HCT116 (cell line): ENCODE measurements around the gene TMEM185B. TPM values are rescaled to one million over a fixed set of nuclear protein-coding genes. Genes with fewer than 3 reads are reported as not detected.

Experiments
- ATAC-seq: fragments of 200-7000 bp; cut with Tn5 transposase; 2 replicates; pipeline ENCODE4 v1.9.1; 2020; ENCODE audit warnings: mild to moderate bottlenecking, moderate library complexity
- BruUV-seq: library from RNA; stranded (reverse); fragments of 400-500 nt; replicated peaks from 2 replicates; lab custom pipeline; 2021; lab: Mats Ljungman, UMichigan
- CTCF ChIA-PET: fragments of 300-600 bp; sonication (Branson Sonifier 250); formaldehyde crosslinking; loops from one replicate; lab custom pipeline; 2021; ENCODE audit warnings: antibody characterized with exemption; lab: Charles Lee
- POLR2A ChIA-PET: fragments of 300-600, 350-600 bp; sonication (Branson Sonifier 250); formaldehyde crosslinking; loops from one replicate; lab custom pipeline; 2021; ENCODE audit warnings: antibody characterized with exemption; lab: Charles Lee
- RAD21 ChIA-PET, 2 experiments: fragments of 300-600 bp; sonication (Branson Sonifier 250); formaldehyde crosslinking; loops; one replicate each; lab custom pipeline; 2023; ENCODE audit warnings: low total read pairs in 2 of 2; ENCODE audit not compliant: uncharacterized antibody in 2 of 2, unreplicated experiment in 2 of 2, low non-redundant PET in 1 of 2; lab: Charles Lee
- DNase-seq: peaks from one replicate; pipeline ENCODE4 v3.0.0-alpha.2; 2010; ENCODE audit warnings: low read depth, low spot score
- H2AFZ ChIP-seq: fragments of 200-600 bp; shearing (Covaris generic), sonication (generic); 2 replicates; pipeline ENCODE4 v1.6.1; 2017; ENCODE audit warnings: low read depth, mixed run types, mixed read lengths, antibody characterized with exemption, low read length; ENCODE audit not compliant: poor library complexity, severe bottlenecking
- H3K27ac ChIP-seq: 2 replicates; pipeline ENCODE4 v1.5.1; 2012; ENCODE audit warnings: low read depth, low read length
- H3K27me3 ChIP-seq: fragments of 200-600 bp; sonication (generic); 2 replicates; pipeline ENCODE4 v1.6.1; 2016; ENCODE audit warnings: mixed run types, low read length, mixed read lengths; ENCODE audit not compliant: insufficient read depth
- H3K36me3 ChIP-seq, 2 experiments: fragments of 200-500 bp in 1 of 2; fragments of 200-600 bp in 1 of 2; sonication (Bioruptor generic) in 1 of 2; sonication (generic) in 1 of 2; 2 replicates each; pipeline versions ENCODE4 v1.5.1 to v1.6.1; 2014 to 2016; ENCODE audit warnings: low read length in 2 of 2, inconsistent platforms in 1 of 2, mixed read lengths in 1 of 2, mixed run types in 1 of 2; ENCODE audit not compliant: insufficient read depth in 2 of 2, control insufficient read depth in 1 of 2
- H3K4me1 ChIP-seq, 2 experiments: fragments of 200-600 bp in 1 of 2; sonication (generic) in 1 of 2; 2 replicates each; pipeline versions ENCODE4 v1.5.1 to v1.6.1; 2012 to 2017; ENCODE audit warnings: low read length in 2 of 2, inconsistent platforms in 1 of 2, mild to moderate bottlenecking in 1 of 2, mixed read lengths in 1 of 2, mixed run types in 1 of 2, moderate library complexity in 1 of 2; ENCODE audit not compliant: insufficient read depth in 2 of 2, control insufficient read depth in 1 of 2
- H3K4me2 ChIP-seq: fragments of 200-600 bp; sonication (generic); 2 replicates; pipeline ENCODE4 v1.6.1; 2017; ENCODE audit warnings: mixed run types, low read length, mixed read lengths
- H3K4me3 ChIP-seq, 2 experiments: fragments of 200-600 bp in 1 of 2; sonication (generic) in 1 of 2; replicated peaks in 1 of 2; 2 replicates each; pipeline ENCODE4 v1.5.1; 2011 to 2016; ENCODE audit warnings: low read length in 2 of 2, control low read depth in 1 of 2, low read depth in 1 of 2, mild to moderate bottlenecking in 1 of 2, mixed read lengths in 1 of 2, mixed run types in 1 of 2
- H3K79me2 ChIP-seq: fragments of 200-600 bp; sonication (generic); 2 replicates; pipeline ENCODE4 v1.6.1; 2017; ENCODE audit warnings: mild to moderate bottlenecking, mixed run types, low read length, moderate library complexity, mixed read lengths; ENCODE audit not compliant: insufficient read depth
- H3K9ac ChIP-seq: fragments of 200-600 bp; sonication (generic); 2 replicates; pipeline ENCODE4 v1.6.1; 2016; ENCODE audit warnings: low read length, mixed read lengths
- H3K9me2 ChIP-seq: fragments of 200-600 bp; sonication (generic), shearing (Covaris generic); 2 replicates; pipeline ENCODE4 v1.6.1; 2017; ENCODE audit warnings: mixed run types, mild to moderate bottlenecking, moderate library complexity; ENCODE audit not compliant: insufficient read depth
- H3K9me3 ChIP-seq, 2 experiments: fragments of 200-500 bp in 1 of 2; fragments of 200-600 bp in 1 of 2; sonication (Bioruptor generic) in 1 of 2; sonication (generic) in 1 of 2; 2 replicates each; pipeline ENCODE4 v1.6.1; 2014 to 2017; ENCODE audit warnings: low read length in 2 of 2, mixed read lengths in 2 of 2, inconsistent platforms in 1 of 2, low read depth in 1 of 2, mild to moderate bottlenecking in 1 of 2, mixed run types in 1 of 2, moderate library complexity in 1 of 2; ENCODE audit not compliant: control insufficient read depth in 1 of 2, insufficient read depth in 1 of 2
- H4K20me1 ChIP-seq: fragments of 200-600 bp; sonication (generic), shearing (Covaris generic); 2 replicates; pipeline ENCODE4 v1.6.1; 2017; ENCODE audit warnings: mixed run types, mild to moderate bottlenecking, moderate library complexity; ENCODE audit not compliant: insufficient read depth
- CBX3 ChIP-seq: IDR thresholded peaks from 2 replicates; pipeline ENCODE4 v1.6.1; 2012; ENCODE audit warnings: low read depth
- CTCF ChIP-seq, 3 experiments: fragments of 200-600 bp in 1 of 3; sonication (generic) in 1 of 3; IDR thresholded peaks in 2 of 3; conservative IDR thresholded peaks in 1 of 3; 2 replicates each; pipeline ENCODE4 v1.5.1; 2012 to 2017; ENCODE audit warnings: low read depth in 2 of 3, low read length in 2 of 3, antibody characterized with exemption in 1 of 3, borderline replicate concordance in 1 of 3, control low read depth in 1 of 3, mild to moderate bottlenecking in 1 of 3, mixed read lengths in 1 of 3, mixed run types in 1 of 3, moderate library complexity in 1 of 3; ENCODE audit not compliant: insufficient read depth in 1 of 3
- ELF1 ChIP-seq: IDR thresholded peaks from 2 replicates; pipeline ENCODE4 v1.6.1; 2012; ENCODE audit warnings: low read depth, borderline replicate concordance
- POLR2A ChIP-seq: IDR thresholded peaks from 2 replicates; pipeline ENCODE4 v1.7.0; 2011; ENCODE audit warnings: borderline replicate concordance; ENCODE audit not compliant: insufficient read depth, insufficient read length; ENCODE audit errors: extremely low read depth
- POLR2AphosphoS5 ChIP-seq: IDR thresholded peaks from 2 replicates; pipeline ENCODE4 v1.6.1; 2011; ENCODE audit warnings: mild to moderate bottlenecking, low read depth, low read length, moderate library complexity
- RAD21 ChIP-seq: IDR thresholded peaks from 2 replicates; pipeline ENCODE4 v1.6.1; 2012; ENCODE audit warnings: low read depth, mild to moderate bottlenecking
- REST ChIP-seq: IDR thresholded peaks from 2 replicates; pipeline ENCODE4 v1.6.1; 2012; ENCODE audit warnings: low read depth
- TCF7L2 ChIP-seq: IDR thresholded peaks from 2 replicates; pipeline ENCODE4 v1.7.0; 2011; ENCODE audit warnings: borderline replicate concordance, inconsistent platforms; ENCODE audit not compliant: insufficient read depth, insufficient read length; ENCODE audit errors: extremely low read depth
- YY1 ChIP-seq: IDR thresholded peaks from 2 replicates; pipeline ENCODE4 v1.6.1; 2011; ENCODE audit warnings: low read length, low read depth, moderate library complexity, mild to moderate bottlenecking; ENCODE audit not compliant: insufficient replicate concordance; ENCODE audit errors: extremely low read depth
- intact Hi-C: fragments of 100-400 bp; cut with micrococcal nuclease; formaldehyde crosslinking; loops from 2 replicates; pipeline ENCODE4 v1.10.0; 2022
- total RNA-seq: library from RNA; stranded (reverse); gene quantifications from one replicate; pipeline ENCODE4 v1.2.1, GENCODE V29; 2021; ENCODE audit not compliant: unreplicated experiment

The TMEM185B gene
- total RNA-seq, 1 experiment from 2014 or later, result 27.1 TPM

- no peak for TF ChIP-seq REST
- TF ChIP-seq TCF7L2, result no peak
- no peak for TF ChIP-seq CBX3
- TF ChIP-seq POLR2AphosphoS5, result peak; percentile 31; the same call in 1 of the 2 replicates
- TF ChIP-seq RAD21, result no peak
Measured at GRCh38 chr2:120245520-120246332, 22.5 kb upstream of the TMEM185B start (continued).

- CTCF ChIA-PET, result no interaction called here
- ATAC-seq (peak; percentile 59), DNase-seq (no peak)
- H3K4me1 ChIP-seq, result peaks cover 28 to 61% of the 10 kb centered on the region in 2 experiments
- no peaks in the 10 kb centered on the region for H3K36me3 ChIP-seq
- RAD21 ChIA-PET, result no interaction called here
- no peaks in the 10 kb centered on the region for H4K20me1 ChIP-seq
- intact Hi-C loops, result no loop called here
- peaks cover 0 to 9% of the 10 kb centered on the region in 2 experiments; a peak in 1 of 4 replicates for H3K9me3 ChIP-seq
- H3K27ac ChIP-seq, result peak overlapping the region; percentile 47; the same call in 1 of the 2 replicates
- no peaks in the 10 kb centered on the region for H3K79me2 ChIP-seq
- H2AFZ ChIP-seq, result peak overlapping the region; percentile 24
- BruUV-seq, result no TSS peak
- H3K9me2 ChIP-seq, result no peaks in the 10 kb centered on the region
- POLR2A ChIA-PET, result no interaction called here
- H3K4me3 ChIP-seq, result no peak overlapping the region
- TF ChIP-seq YY1 (no peak), CTCF (IDR thresholded peaks at IDR 0.05 in 2 of 3, conservative IDR thresholded peaks at IDR 0.05 in 1 of 3; ENCODE audit: borderline replicate concordance in 1 of 3, insufficient read depth in 1 of 3, low read depth in 2 of 3, low read length in 2 of 3) (no peak), ELF1 (no peak), POLR2A (no peak), TCF7L2 (no peak)
- H3K4me2 ChIP-seq, result peak overlapping the region; percentile 66
- H3K27me3 ChIP-seq, result no peaks in the 10 kb centered on the region
- H3K9ac ChIP-seq, result peak overlapping the region; percentile 35
Measured at GRCh38 chr2:120244656-120245519, 21.7 kb upstream of the TMEM185B start.
